GM12874 (cell line): ENCODE measurements around the gene PARP16.

Experiments used
- CTCF ChIP-seq: IDR thresholded peaks from 2 replicates; pipeline ENCODE4 v1.5.1; 2011; ENCODE audit warnings: low read depth, mild to moderate bottlenecking, control low read depth, low read length, moderate library complexity; ENCODE audit not compliant: insufficient read depth

Gene PARP16

GRCh38 chr15:65268411-65268810 lies 18.3 kb downstream of the PARP16 start:
- TF ChIP-seq CTCF = no peak

DNA sequence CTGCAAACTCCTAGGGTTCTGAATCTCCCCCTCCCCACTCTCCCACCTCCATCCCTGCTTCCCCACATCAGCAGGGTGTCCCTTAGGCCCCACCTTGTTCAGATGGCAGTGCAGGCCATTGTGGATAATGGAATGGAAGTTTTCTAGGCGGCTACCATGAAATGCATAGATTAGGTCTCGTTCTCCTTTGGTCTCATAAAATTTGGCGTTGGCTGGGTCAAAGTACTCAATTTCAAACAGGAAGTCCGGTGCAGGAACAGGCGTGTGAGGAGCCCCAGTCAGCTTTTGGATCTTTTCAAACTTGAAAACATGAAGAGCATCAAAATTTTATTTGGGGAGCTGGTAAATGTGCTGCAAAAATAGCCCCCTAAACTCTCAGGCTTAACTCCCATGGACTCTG lies 20.2 kb downstream of the PARP16 start:
- no peak for TF ChIP-seq CTCF

DNA sequence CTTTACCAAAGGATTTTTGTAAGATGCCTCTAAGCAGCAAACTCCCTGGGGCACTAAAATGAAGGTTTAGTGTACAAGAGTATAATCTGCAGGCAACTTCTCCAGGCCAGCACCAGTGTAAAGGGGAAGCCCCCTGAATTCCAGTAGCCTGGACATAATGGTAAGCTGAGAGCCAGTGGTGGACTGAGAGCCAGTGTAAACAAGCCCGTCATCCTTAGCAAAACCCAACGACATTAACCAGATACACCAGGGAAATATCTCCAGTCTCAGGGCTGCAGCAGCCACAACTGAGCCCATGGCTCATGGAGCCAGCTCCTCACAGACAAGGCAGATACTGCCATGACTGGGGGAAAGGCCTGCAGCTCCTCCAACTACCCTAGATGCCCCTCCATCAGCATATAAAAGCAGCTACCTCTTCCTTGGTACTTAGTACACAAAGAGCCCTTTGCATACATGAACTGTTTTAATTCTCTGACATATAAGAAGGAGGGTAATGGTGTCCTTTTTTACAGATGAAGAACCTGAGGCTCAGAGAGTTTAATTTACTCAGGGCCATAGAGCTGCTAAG lies 21.7 kb downstream of the PARP16 start:
- no peak for TF ChIP-seq CTCF

DNA sequence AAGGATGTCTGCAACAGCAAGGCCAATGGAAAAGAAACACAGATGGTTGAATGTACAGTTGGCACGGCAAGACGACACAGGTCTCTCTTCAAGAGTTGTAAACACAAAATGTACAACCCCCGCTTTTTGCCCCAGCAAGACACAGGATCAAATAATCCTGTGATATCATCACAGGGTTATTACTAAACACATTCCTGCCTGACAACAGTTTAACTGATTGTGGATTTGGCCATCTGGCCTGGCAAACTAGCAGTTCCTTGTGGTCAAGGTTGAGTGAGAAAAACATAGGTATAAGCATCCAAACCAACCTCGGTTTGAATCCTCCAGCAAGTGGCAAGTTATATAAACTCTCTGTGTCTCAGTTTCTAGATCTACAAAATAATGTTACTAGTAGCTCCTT lies 23.4 kb downstream of the PARP16 start:
- no peak for TF ChIP-seq CTCF

GRCh38 chr15:65260968-65261367 lies 25.7 kb downstream of the PARP16 start:
- TF ChIP-seq CTCF = no peak

DNA sequence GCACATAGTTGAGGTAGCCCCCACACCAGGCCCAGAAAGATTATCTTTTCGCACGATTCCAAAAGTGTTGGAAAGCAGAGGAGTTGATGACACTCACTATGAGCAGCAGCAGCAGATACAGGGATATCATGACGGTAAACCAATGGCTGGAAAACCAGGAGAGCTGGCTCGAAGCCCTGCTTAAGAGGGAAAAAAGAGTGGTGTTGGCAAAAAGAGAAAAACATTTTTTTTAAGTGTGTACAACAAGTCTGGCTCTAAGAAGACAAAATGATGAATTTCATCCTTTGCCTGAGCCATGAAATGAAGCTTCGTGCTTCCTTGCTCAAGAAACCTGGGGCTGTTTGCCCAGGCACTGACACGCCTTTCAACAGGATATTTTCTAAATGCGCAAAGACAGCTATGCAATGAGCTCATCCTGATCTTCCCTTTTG lies 27.3 kb downstream of the PARP16 start:
- no peak for TF ChIP-seq CTCF

DNA sequence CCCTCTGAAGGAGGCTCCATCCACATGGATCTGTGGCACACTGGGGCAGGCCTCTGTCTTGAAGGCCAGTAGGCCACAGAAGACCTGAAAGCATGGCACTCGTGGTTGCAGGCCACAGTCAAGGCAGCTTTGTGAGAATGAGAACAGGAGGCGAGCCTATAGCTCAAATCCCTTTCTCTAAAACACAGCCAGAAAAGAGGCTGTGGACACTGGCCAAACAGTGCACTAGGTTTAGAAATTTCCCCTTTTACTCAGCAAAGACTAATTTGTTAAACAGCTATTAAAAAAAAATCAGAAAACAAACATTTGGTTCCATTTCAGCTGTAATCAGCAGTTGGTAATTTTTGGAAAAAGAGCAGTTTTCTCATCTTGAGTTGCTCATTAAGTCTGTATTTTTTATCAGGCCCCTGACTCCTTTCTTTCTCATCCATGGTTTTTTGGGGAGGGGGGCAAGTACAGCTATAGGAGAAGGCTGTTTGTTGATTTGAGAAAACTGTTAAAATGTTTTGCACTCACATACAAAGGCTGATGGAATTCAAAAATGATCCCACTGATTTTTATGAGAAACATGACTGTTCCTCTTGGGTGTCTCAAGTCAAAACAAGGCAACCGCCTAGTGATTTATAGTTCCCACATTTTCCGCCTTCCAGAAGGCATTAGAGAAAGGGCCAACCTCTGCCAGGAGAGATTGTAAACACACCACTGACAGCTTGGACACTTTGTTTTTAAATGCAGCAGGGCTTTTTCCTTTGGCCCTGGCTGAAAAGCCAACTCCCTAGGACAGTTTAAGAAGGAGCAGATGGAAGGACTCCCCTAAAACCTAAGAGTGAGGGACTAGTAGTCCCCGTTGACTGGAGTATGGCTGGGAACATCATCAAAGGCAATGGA lies 28.1 kb downstream of the PARP16 start:
- TF ChIP-seq CTCF = no peak
